ENCODE results near the gene CYBC1.

DNA sequence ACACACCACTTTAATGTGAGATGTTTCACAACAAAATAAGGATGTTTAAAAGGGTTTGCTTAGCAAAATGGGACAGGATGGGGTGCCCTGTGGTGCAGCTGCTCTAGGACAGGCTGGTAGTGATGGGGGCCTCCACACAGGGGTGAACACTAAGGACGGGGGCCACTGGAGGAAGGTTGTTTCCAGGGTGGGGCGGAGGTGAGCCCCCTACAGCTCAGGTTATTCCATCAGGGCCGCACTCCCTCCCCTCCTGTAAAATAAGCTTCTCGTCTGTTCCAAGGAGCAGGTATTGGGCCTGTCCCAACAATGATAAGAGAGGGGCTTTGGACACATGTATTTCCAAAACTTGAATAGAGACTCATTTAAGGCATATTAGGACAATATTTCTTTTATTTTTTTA is 34.3 kb downstream of the CYBC1 start:
- TF ChIP-seq SP1 (IDR thresholded peaks at IDR 0.05) (no peak), ARNT (IDR thresholded peaks at IDR 0.05) (no peak), FOXA1 (IDR thresholded peaks at IDR 0.05) (no peak), CTBP1 (IDR thresholded peaks at IDR 0.05; ENCODE audit: borderline replicate concordance) (no peak), SUZ12 (IDR thresholded peaks at IDR 0.05) (no peak), NFRKB (IDR thresholded peaks at IDR 0.05) (no peak), ELF4 (IDR thresholded peaks at IDR 0.05) (no peak)

All from HEK293T (cell line).